ENCODE measurements around the gene TOR1AIP1. TPM values are rescaled to one million over a fixed set of nuclear protein-coding genes. Genes with fewer than 3 reads are reported as not detected.

The TOR1AIP1 gene
- total RNA-seq, 1 experiment from 2014 or later: 20.4 TPM

DNA sequence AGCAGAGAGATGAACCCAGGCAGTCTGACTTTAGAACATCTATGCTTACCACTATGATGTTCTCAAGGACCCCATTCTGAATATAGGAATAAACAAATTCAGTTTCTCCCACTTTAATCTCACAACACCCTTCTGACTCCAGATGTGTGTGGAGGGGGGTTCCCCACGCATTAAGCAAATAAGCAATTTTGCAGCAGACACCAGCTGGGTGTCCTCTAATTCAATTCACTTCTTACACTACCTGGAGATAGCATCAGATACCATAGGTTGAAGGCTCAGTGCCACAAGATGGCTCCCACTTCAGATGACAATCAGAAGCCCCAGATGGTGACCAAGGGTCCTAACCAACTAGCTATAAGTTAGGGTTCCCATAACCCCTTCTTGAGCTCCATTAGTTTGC is 42.2 kb downstream of the TOR1AIP1 start:
- Histone ChIP-seq H3K4me3 (no peak overlapping the region), H3K9me3 (no peaks in the 10 kb centered on the region), H3K36me3 (peaks cover 3% of the 10 kb centered on the region; the same call in 1 of the 2 replicates), H3K27me3 (no peaks in the 10 kb centered on the region)
- DNase-seq: no peak

GRCh38 chr1:179925302-179925701 is 43.2 kb downstream of the TOR1AIP1 start:
- Histone ChIP-seq H3K27me3 (no peaks in the 10 kb centered on the region), H3K4me3 (no peak overlapping the region), H3K36me3 (0 out of 2 replicates have a peak, but pooled peaks cover 3% of the 10 kb centered on the region), H3K9me3 (no peaks in the 10 kb centered on the region)
- no peak for DNase-seq

DNA sequence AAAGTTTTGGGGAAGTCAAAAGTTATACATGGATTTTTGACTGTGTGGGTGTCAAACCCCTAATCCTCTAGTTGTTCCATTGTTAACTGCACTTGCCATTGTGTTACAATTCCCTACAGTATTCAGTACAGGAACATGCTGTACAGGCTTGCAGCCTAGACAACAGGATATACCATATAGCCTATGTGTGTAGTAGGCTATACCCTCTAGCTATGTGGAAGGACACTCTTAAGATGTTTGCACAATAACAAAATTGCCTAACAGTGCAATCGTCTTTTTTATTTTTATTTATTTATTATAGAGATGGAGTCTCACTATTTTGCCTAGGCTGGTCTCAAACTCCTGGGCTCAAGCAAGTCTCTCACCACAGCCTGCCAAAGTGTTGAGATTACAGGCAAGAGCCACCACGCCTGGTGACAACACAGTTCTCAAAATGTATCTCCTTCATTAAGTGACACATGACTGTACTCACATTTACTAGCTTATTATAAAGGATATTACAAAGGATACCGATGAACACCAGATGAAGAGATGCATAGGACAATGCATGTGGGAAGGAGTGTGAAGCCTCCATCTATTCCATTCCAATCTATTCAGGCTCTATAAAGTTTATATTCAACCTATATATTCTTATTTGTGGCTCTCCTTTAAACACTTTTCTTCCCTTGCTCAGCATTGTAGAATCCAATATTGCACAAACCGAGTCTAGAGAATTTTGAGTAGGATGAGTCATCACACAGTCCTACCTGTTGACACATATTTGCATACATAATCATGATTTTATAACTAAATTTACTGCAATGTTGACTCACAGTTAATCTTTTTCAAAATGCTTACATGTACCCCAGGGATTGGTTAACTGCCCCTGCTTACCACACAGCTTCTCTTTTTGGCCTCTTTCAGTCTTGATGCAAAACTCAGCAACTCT is 44.1 kb downstream of the TOR1AIP1 start:
- no peaks in the 10 kb centered on the region for H3K9me3 ChIP-seq
- no peak for DNase-seq

GRCh38 chr1:179926850-179927205 is 44.7 kb downstream of the TOR1AIP1 start:
- no peaks in the 10 kb centered on the region for H3K9me3 ChIP-seq
- H3K4me3 ChIP-seq: no peak overlapping the region
- H3K36me3 ChIP-seq: no peaks in the 10 kb centered on the region
- H3K27me3 ChIP-seq: no peaks in the 10 kb centered on the region
- no peak for DNase-seq

More for the DNA sequence above, 44.1 kb downstream of the TOR1AIP1 start:
- H3K4me3 ChIP-seq: no peak overlapping the region
- no peaks in the 10 kb centered on the region for H3K27me3 ChIP-seq
- 0 out of 2 replicates have a peak, but pooled peaks cover 3% of the 10 kb centered on the region for H3K36me3 ChIP-seq

DNA sequence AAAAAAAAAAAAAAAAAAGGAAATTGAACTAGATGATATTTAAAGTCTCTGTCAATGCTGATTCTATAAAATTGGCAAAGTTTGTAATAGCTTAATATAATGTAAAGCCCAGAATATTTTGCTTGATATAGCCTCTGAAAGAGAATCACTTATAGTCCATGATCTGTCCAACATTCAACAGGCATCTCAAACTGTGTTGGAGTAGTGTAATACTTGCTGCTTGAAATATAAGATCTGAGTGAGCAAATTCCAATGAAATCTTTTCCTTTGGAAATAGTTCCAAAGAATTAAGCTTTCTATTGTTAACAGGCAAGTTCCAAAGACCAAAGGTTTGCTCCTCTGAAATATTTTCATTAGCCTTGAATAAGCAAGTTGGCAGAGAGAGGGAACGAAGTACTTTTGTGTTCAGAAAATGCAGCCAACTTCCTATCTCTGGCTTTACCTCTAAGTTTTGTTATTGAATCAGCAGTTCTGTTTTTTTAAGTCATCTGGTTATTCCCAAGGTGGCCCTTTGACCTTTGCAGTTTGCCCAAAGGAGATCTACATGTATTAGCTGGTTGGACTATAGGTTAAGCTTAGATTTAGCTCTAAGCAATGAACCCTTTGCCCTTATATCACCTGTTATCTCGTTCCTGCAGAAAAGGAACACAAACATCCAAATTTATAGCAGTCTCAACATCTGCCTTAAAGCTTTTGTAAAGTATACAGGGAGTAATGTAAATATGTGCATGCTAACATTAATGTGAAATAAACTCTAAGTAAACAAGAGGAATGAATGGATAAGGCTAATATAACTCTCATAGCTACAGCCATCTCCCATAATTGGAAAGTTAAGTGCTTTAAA is 48.1 kb downstream of the TOR1AIP1 start:
- H3K9me3 ChIP-seq: no peaks in the 10 kb centered on the region
- no peak overlapping the region for H3K4me3 ChIP-seq
- no peak for DNase-seq
- H3K27me3 ChIP-seq: no peaks in the 10 kb centered on the region
- no peaks in the 10 kb centered on the region for H3K36me3 ChIP-seq

DNA sequence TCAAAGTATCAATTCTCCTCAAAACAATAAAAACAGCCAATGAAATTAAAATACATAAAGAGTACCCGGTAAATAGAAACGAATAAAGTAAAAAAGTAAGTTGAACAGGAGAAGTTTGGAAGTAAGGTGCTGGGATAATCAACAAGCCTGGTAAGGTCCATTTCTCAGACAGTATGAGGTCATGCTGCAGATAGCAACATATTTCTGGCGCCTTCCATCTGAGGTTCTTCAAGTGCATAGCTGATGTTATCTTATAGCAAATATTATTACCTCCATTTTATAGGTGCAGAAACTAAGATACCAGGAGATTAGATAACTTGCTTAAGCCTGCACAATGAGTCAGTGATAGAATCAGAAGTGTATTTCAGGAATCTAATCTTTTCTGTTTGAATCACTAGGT is 48.8 kb downstream of the TOR1AIP1 start:
- H3K27me3 ChIP-seq: no peaks in the 10 kb centered on the region
- DNase-seq: no peak
- H3K4me3 ChIP-seq: no peak overlapping the region
- no peaks in the 10 kb centered on the region for H3K9me3 ChIP-seq
- H3K36me3 ChIP-seq: no peaks in the 10 kb centered on the region

GRCh38 chr1:179933219-179933618 is 51.1 kb downstream of the TOR1AIP1 start:
- no peaks in the 10 kb centered on the region for H3K27me3 ChIP-seq
- H3K36me3 ChIP-seq: no peaks in the 10 kb centered on the region
- H3K4me3 ChIP-seq: no peak overlapping the region
- no peaks in the 10 kb centered on the region for H3K9me3 ChIP-seq
- DNase-seq: no peak

DNA sequence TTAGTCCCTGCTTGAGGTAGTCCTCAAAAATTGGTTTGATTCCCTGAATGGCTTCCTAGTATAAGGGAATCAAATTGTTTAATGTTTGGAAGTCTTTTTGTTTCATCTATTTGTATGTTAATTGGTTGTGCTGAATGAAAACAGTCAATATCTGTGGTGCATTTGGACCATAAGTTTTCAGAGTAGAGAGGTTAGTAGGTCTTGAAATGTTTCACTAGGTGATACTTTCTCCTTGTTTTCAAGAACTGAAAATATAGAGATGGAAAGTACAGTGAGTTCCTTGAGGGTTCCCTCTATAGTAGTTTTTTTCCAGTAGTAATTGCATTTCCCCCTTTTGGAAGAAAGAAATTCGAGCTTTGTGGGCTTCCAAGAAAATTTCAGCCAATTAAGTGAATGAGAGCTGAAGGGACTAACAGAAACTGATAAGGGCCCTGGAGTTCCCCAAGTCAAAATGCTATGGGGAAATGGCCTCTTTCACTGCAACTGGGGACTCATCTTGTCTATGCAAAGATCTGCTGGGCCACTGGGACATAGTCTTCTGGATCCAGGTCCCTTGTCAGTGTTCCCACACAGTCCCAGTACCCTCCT is 53.9 kb downstream of the TOR1AIP1 start:
- H3K4me3 ChIP-seq: no peak overlapping the region
- no peaks in the 10 kb centered on the region for H3K9me3 ChIP-seq
- no peaks in the 10 kb centered on the region for H3K27me3 ChIP-seq
- DNase-seq: no peak
- no peaks in the 10 kb centered on the region for H3K36me3 ChIP-seq

GRCh38 chr1:179937668-179938254 is 55.7 kb downstream of the TOR1AIP1 start:
- Histone ChIP-seq H3K36me3 (no peaks in the 10 kb centered on the region), H3K9me3 (no peaks in the 10 kb centered on the region), H3K4me3 (no peak overlapping the region), H3K27me3 (no peaks in the 10 kb centered on the region)
- DNase-seq: no peak

DNA sequence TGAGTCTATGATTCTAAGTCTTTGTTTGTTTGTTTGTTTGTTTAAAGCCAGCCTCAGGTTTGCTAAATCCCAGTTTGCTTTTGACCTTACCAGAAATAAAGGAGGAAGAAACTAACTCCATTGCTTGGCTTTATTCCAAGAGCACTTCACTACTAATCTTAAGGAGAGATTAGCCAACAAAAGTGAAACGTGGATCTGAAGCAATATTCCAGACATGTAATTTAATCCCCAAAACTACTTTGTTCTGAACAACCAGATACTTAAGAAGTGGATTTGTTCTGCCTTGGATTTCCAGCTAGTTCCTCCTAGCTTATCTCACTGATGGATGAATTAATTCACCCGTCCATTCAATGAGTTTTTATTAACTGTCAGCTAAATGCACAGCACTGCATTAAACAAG is 56.7 kb downstream of the TOR1AIP1 start:
- Histone ChIP-seq H3K36me3 (no peaks in the 10 kb centered on the region), H3K9me3 (no peaks in the 10 kb centered on the region), H3K4me3 (no peak overlapping the region), H3K27me3 (no peaks in the 10 kb centered on the region)
- no peak for DNase-seq

- no peak overlapping the region for H3K4me3 ChIP-seq
- H3K9me3 ChIP-seq: no peaks in the 10 kb centered on the region
- H3K36me3 ChIP-seq: no peaks in the 10 kb centered on the region
- no peak for DNase-seq
- H3K27me3 ChIP-seq: no peaks in the 10 kb centered on the region
Observed at GRCh38 chr1:179939941-179940340, 57.9 kb downstream of the TOR1AIP1 start.

GRCh38 chr1:179941454-179941853 is 59.4 kb downstream of the TOR1AIP1 start:
- Histone ChIP-seq H3K9me3 (no peaks in the 10 kb centered on the region), H3K27me3 (no peaks in the 10 kb centered on the region), H3K4me3 (no peak overlapping the region), H3K36me3 (no peaks in the 10 kb centered on the region)
- no peak for DNase-seq

DNA sequence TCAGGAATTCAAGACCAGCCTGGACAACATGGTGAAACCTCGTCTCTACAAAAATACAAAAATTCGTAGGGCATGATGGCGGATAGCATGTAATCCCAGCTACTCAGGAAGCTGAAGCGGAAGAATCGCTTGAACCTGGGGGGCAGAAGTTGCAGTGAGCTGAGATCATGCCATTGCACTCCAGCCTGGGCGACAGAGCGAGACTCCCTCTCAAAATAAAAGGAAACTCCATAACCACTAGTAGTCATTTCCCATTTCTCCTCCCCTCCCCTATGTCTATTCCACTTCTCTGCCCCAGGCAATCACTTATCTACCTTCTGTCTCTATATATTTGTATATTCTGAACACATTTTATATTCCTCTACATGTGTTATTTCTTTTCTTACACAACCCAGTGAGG is 68.6 kb downstream of the TOR1AIP1 start:
- H3K4me3 ChIP-seq: no peak overlapping the region
- H3K9me3 ChIP-seq: no peaks in the 10 kb centered on the region
- H3K27me3 ChIP-seq: no peaks in the 10 kb centered on the region
- DNase-seq: no peak
- no peaks in the 10 kb centered on the region for H3K36me3 ChIP-seq

- H3K9me3 ChIP-seq: no peaks in the 10 kb centered on the region
- no peaks in the 10 kb centered on the region for H3K36me3 ChIP-seq
- H3K27me3 ChIP-seq: no peaks in the 10 kb centered on the region
- no peak overlapping the region for H3K4me3 ChIP-seq
- DNase-seq: no peak
Observed at GRCh38 chr1:179951383-179952144, 69.5 kb downstream of the TOR1AIP1 start.

DNA sequence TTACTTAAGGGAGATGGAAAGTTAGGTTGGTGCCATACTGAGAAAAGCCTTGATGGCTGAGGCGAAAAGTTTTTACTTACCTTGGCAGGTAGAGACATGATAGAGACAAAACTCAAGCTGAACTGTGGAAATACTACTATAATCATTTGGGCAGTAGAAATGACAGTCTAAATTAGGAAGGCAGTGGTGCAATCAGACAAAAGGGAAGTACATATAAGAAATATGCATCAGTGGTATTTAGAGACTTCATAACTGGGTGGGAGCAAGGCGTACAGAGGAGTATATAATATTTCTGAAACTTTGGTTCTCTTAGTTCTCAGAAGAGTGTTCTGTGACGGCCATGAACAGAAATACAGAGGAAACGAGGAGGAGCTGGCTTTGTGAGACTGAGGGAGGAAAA is 70.1 kb downstream of the TOR1AIP1 start:
- Histone ChIP-seq H3K27me3 (no peaks in the 10 kb centered on the region), H3K4me3 (no peak overlapping the region), H3K9me3 (no peaks in the 10 kb centered on the region), H3K36me3 (no peaks in the 10 kb centered on the region)
- no peak for DNase-seq

DNA sequence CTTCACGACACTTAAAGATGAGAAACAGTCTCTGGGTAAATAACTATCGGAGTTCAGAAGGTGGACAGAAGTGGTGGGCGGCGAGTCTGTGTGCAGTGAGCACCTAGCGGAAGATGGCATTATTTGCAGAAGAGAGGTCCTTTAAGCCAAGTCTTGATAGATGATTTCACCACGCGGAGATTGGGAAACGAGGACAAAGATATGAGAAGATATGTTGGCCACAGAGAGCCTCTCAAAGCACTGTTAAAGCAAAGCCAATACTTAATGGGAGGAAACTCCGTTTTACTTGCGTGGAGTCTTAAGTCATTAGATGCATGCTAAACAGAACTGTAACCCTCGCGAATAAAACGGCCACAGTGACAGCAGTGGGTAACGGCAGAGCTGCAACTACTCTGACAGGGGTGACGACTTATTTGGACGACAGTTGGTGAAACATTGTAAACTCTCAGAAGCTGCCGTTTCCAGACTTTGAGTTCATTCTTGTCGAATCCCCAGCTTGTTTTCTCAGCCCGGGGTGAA is 71.9 kb downstream of the TOR1AIP1 start:
- no peaks in the 10 kb centered on the region for H3K27me3 ChIP-seq
- no peaks in the 10 kb centered on the region for H3K9me3 ChIP-seq
- no peaks in the 10 kb centered on the region for H3K36me3 ChIP-seq
- DNase-seq: peak; percentile 30
- H3K4me3 ChIP-seq: peak overlapping the region; percentile 84
